Endothelial cell of umbilical vein (primary cell): ENCODE data around the gene MOG. TPM values are rescaled to one million over a fixed set of nuclear protein-coding genes. Genes with fewer than 3 reads are reported as not detected.
"Not testable (repeated sequence)": the region's sequence is repeated elsewhere in the genome, so short reads cannot be mapped to it uniquely, and the experiment has no call there.

ENCODE experiments used
- BruUV-seq: library from RNA; stranded (reverse); fragments of 400-500 nt; replicated peaks from 2 replicates; lab custom pipeline; 2021; lab: Mats Ljungman, UMichigan
- CTCF ChIA-PET: fragments of 300-600, 350-600 bp; sonication (Branson Sonifier 250); formaldehyde crosslinking; loops from one replicate; lab custom pipeline; 2021; ENCODE audit warnings: antibody characterized with exemption, inconsistent platforms; lab: Charles Lee
- POLR2A ChIA-PET: fragments of 300-600, 350-600 bp; sonication (Branson Sonifier 250); formaldehyde crosslinking; loops from one replicate; lab custom pipeline; 2021; ENCODE audit warnings: antibody characterized with exemption, inconsistent platforms; lab: Charles Lee
- DNase-seq: peaks from one replicate; pipeline ENCODE4 v3.0.0-alpha.2; 2011; ENCODE audit warnings: low read depth, low spot score
- FAIRE-seq: peaks from 2 replicates; lab custom pipeline; 2011; peaks lifted over from hg19 to GRCh38; lab: Jason Lieb, UNC
- H2AFZ ChIP-seq: 2 replicates; pipeline ENCODE4 v1.6.0; 2012; ENCODE audit warnings: low read depth, low read length, control low read depth, inconsistent platforms
- H3K27ac ChIP-seq: 2 replicates; pipeline ENCODE4 v1.5.1; 2011; ENCODE audit warnings: low read depth, mild to moderate bottlenecking, control low read depth, low read length, moderate library complexity; ENCODE audit not compliant: insufficient read depth
- H3K27me3 ChIP-seq, 2 experiments: 2 replicates each; pipeline versions ENCODE4 v1.6.0 to v1.6.1; 2011; ENCODE audit warnings: low read length in 2 of 2, mixed read lengths in 1 of 2; ENCODE audit not compliant: control insufficient read depth in 2 of 2, insufficient read depth in 2 of 2
- H3K36me3 ChIP-seq, 2 experiments: 2 replicates in 1 of 2; 3 replicates in 1 of 2; pipeline ENCODE4 v1.5.1; 2011; ENCODE audit warnings: low read length in 2 of 2, mild to moderate bottlenecking in 1 of 2, moderate library complexity in 1 of 2; ENCODE audit not compliant: control insufficient read depth in 2 of 2, insufficient read depth in 2 of 2; ENCODE audit errors: extremely low read depth in 1 of 2
- H3K4me1 ChIP-seq: 3 replicates; pipeline ENCODE4 v1.5.1; 2011; ENCODE audit warnings: mild to moderate bottlenecking, low read length; ENCODE audit not compliant: control insufficient read depth, insufficient read depth; ENCODE audit errors: extremely low read depth
- H3K4me2 ChIP-seq: 2 replicates; pipeline ENCODE4 v1.6.1; 2011; ENCODE audit warnings: low read length, control low read depth, mixed read lengths; ENCODE audit not compliant: insufficient read depth
- H3K4me3 ChIP-seq, 3 experiments: fragments of 200-600 bp in 1 of 3; sonication (generic), shearing (Covaris generic) in 1 of 3; replicated peaks in 1 of 3; 2 replicates each; pipeline ENCODE4 v1.5.1; 2011 to 2016; ENCODE audit warnings: control low read depth in 3 of 3, low read length in 3 of 3, mild to moderate bottlenecking in 2 of 3, inconsistent platforms in 1 of 3, low read depth in 1 of 3, moderate library complexity in 1 of 3; ENCODE audit not compliant: insufficient read depth in 1 of 3
- H3K79me2 ChIP-seq: 2 replicates; pipeline ENCODE4 v1.6.0; 2012; ENCODE audit warnings: low read length, inconsistent platforms; ENCODE audit not compliant: control insufficient read depth, insufficient read depth
- H3K9ac ChIP-seq: replicated peaks from 2 replicates; pipeline ENCODE3; 2011; ENCODE audit warnings: low read length, control low read depth; ENCODE audit not compliant: insufficient read depth; ENCODE audit errors: extremely low read depth
- H3K9me1 ChIP-seq: replicated peaks from 3 replicates; pipeline ENCODE4 v1.6.0; 2011; ENCODE audit warnings: mild to moderate bottlenecking, low read length; ENCODE audit not compliant: control insufficient read depth, insufficient read depth; ENCODE audit errors: extremely low read depth
- H3K9me3 ChIP-seq: replicated peaks from 2 replicates; pipeline ENCODE4 v1.5.1; 2012; ENCODE audit warnings: low read length, inconsistent platforms; ENCODE audit not compliant: control insufficient read depth, insufficient read depth
- H4K20me1 ChIP-seq: replicated peaks from 2 replicates; pipeline ENCODE3; 2011; ENCODE audit warnings: mild to moderate bottlenecking, low read length; ENCODE audit not compliant: control insufficient read depth, insufficient read depth; ENCODE audit errors: extremely low read depth
- EZH2 ChIP-seq: IDR thresholded peaks from 2 replicates; pipeline ENCODE4 v1.6.1; 2012; ENCODE audit warnings: borderline replicate concordance, low read depth, mild to moderate bottlenecking, moderate library complexity, low read length, inconsistent platforms; ENCODE audit not compliant: severe bottlenecking
- GATA2 ChIP-seq: IDR thresholded peaks from 2 replicates; pipeline ENCODE4 v1.7.0; 2011; ENCODE audit warnings: low read depth, mild to moderate bottlenecking, moderate library complexity, mixed read lengths, low read length; ENCODE audit not compliant: insufficient read length, insufficient read depth
- MAX ChIP-seq: IDR thresholded peaks from 2 replicates; pipeline ENCODE4 v1.6.1; 2011; ENCODE audit not compliant: insufficient read depth, insufficient read length
- MYC ChIP-seq: IDR thresholded peaks from one replicate; pipeline ENCODE4 v1.6.1; 2011; ENCODE audit warnings: mild to moderate bottlenecking, low read depth, low read length
- POLR2A ChIP-seq: IDR thresholded peaks from 2 replicates; pipeline ENCODE4 v1.6.1; 2012; ENCODE audit warnings: low read depth, mild to moderate bottlenecking, control low read depth, low read length
- dilution Hi-C: fragments of 300-500 bp; cut with MboI; formaldehyde crosslinking; loops from one replicate; pipeline ENCODE4 v1.15.0; 2019; ENCODE audit warnings: low sequenced_read_pairs; ENCODE audit not compliant: extremely low pct_ligation_motif_present
- intact Hi-C: fragments of 100-400 bp; cut with micrococcal nuclease; formaldehyde crosslinking; loops from one replicate; pipeline ENCODE4 v1.10.0; 2022
- polyA plus RNA-seq, 4 experiments: library from polyadenylated mRNA; depleted of rRNA in 3 of 4; stranded (reverse) in 3 of 4; unstranded in 1 of 4; fragments of >200 nt; gene quantifications; 2 replicates each; pipeline versions ENCODE4 v1.2.1 to v1.2.3, GENCODE V29; 2011 to 2012; ENCODE audit warnings: missing spikeins in 1 of 4
- total RNA-seq: library from RNA; stranded (reverse); gene quantifications from 2 replicates; pipeline ENCODE4 v1.2.3, GENCODE V29; 2021

Gene MOG
- total and polyA plus RNA-seq, 2 donors (not counting 3 experiments of a cell fraction or from before 2014, with no cell fraction given), result not detected

GRCh38 chr6:29661071-29661470, 4.2 kb downstream of the MOG start:
- H3K9me3 ChIP-seq, result no peaks in the 10 kb centered on the region
- dilution Hi-C loops, result no loop called here
- ChIA-PET POLR2A (no interaction called here), CTCF (interaction anchor here (0.6 to 6.6 kb wide), 4 partner anchors 7 to 176 kb away, joined by 3 to 84 read pairs (median 26); no protein-coding TSS in a partner anchor)
- H3K79me2 ChIP-seq, result no peaks in the 10 kb centered on the region
- no peak overlapping the region for H2AFZ ChIP-seq
- no peak for FAIRE-seq
- no TSS peak for BruUV-seq
- no peaks in the 10 kb centered on the region for H4K20me1 ChIP-seq
- H3K36me3 ChIP-seq, result no peaks in the 10 kb centered on the region
- peaks cover 16 to 18% of the 10 kb centered on the region in 2 experiments for H3K27me3 ChIP-seq
- no peak for DNase-seq
- H3K9me1 ChIP-seq, result no peaks in the 10 kb centered on the region
- H3K27ac ChIP-seq, result no peak overlapping the region
- intact Hi-C loops, result no loop called here
- TF ChIP-seq GATA2 (no peak), POLR2A (no peak), EZH2 (no peak), MAX (no peak), MYC (no peak)
- no peak overlapping the region for H3K4me3 ChIP-seq
- no peak overlapping the region for H3K9ac ChIP-seq
- H3K4me1 ChIP-seq, result no peaks in the 10 kb centered on the region
- no peak overlapping the region for H3K4me2 ChIP-seq

GRCh38 chr6:29661502-29662141, 4.7 kb downstream of the MOG start:
- H4K20me1 ChIP-seq, FAIRE-seq, H3K9me3 ChIP-seq, H3K79me2 ChIP-seq, DNase-seq, H3K36me3 ChIP-seq, H3K4me1 ChIP-seq, intact Hi-C loops, H2AFZ ChIP-seq, H3K9me1 ChIP-seq, H3K9ac ChIP-seq, dilution Hi-C loops, BruUV-seq, H3K27ac ChIP-seq, H3K4me3 ChIP-seq, H3K4me2 ChIP-seq: not testable (repeated sequence)
- POLR2A ChIA-PET, result interaction anchor here (0.7 kb wide), 1 partner anchor 9 kb away, joined by 3 read pairs; no protein-coding TSS in a partner anchor
- peaks cover 13% of the 10 kb centered on the region in 2 experiments for H3K27me3 ChIP-seq
- CTCF ChIA-PET, result interaction anchor here (0.6 to 6.6 kb wide), 4 partner anchors 7 to 175 kb away, joined by 3 to 84 read pairs (median 26); no protein-coding TSS in a partner anchor
